Activated CD8-positive, alpha-beta T cell treated with anti-CD3 and anti-CD28 coated beads for 36 hours (primary cell): ENCODE results near the gene SLC51B. TPM values are rescaled to one million over a fixed set of nuclear protein-coding genes. Genes with fewer than 3 reads are reported as not detected.
"Not testable (repeated sequence)": the region's sequence is repeated elsewhere in the genome, so short reads cannot be mapped to it uniquely, and the experiment has no call there.

ENCODE experiments used
- ATAC-seq: fragments of 200-7000 bp; cut with Tn5 transposase; one replicate; pipeline ENCODE4 v1.10.0; 2021; ENCODE audit warnings: mild to moderate bottlenecking, moderate library complexity
- CTCF ChIA-PET: fragments of 350-600 bp; sonication (Branson Sonifier 250); formaldehyde crosslinking; loops from one replicate; lab custom pipeline; 2021; ENCODE audit warnings: antibody characterized with exemption; lab: Charles Lee
- POLR2A ChIA-PET: fragments of 350-600 bp; sonication (Branson Sonifier 250); formaldehyde crosslinking; loops from one replicate; lab custom pipeline; 2021; ENCODE audit warnings: antibody characterized with exemption; lab: Charles Lee
- DNase-seq: peaks from one replicate; pipeline ENCODE4 v3.0.0-alpha.2; 2020
- H3K27ac Mint-ChIP-seq: one replicate; pipeline ENCODE4 v1.8.0; 2021; ENCODE audit warnings: mild to moderate bottlenecking, mixed read lengths
- H3K27me3 Mint-ChIP-seq: one replicate; pipeline ENCODE4 v1.8.0; 2021; ENCODE audit warnings: mixed read lengths
- H3K36me3 Mint-ChIP-seq: one replicate; pipeline ENCODE4 v1.8.0; 2021; ENCODE audit warnings: low read depth, mixed read lengths
- H3K4me1 Mint-ChIP-seq: one replicate; pipeline ENCODE4 v1.8.0; 2021; ENCODE audit warnings: low read depth, mixed read lengths
- H3K4me3 Mint-ChIP-seq: one replicate; pipeline ENCODE4 v1.8.0; 2021; ENCODE audit warnings: mild to moderate bottlenecking, moderate library complexity, mixed read lengths
- H3K9me3 Mint-ChIP-seq: one replicate; pipeline ENCODE4 v1.8.0; 2021; ENCODE audit warnings: mixed read lengths
- CTCF ChIP-seq: fragments of 200-600 bp; IDR thresholded peaks from one replicate; pipeline ENCODE4 v1.8.0; 2022; ENCODE audit warnings: antibody characterized with exemption, mild to moderate bottlenecking
- intact Hi-C: fragments of 100-400 bp; cut with micrococcal nuclease; formaldehyde crosslinking; loops from one replicate; pipeline ENCODE4 v1.10.0; 2022
- total RNA-seq, 2 experiments: library from RNA; stranded (reverse); gene quantifications; one replicate each; pipeline ENCODE4 v1.2.3, GENCODE V29; 2021

Gene SLC51B
- total RNA-seq, 2 experiments from 2014 or later = not detected

GRCh38 chr15:65008983-65009382 is 36.2 kb upstream of the SLC51B start:
- H3K27ac Mint-ChIP-seq = no peak overlapping the region
- intact Hi-C loops = no loop called here
- CTCF ChIA-PET = interaction anchor here (0.6 to 1.9 kb wide), 6 partner anchors 9 to 277 kb away, joined by 3 to 5 read pairs (median 4); partner anchors contain the start of gene SPG21
- peaks cover 29% of the 10 kb centered on the region for H3K36me3 Mint-ChIP-seq
- no peak for ATAC-seq
- TF ChIP-seq CTCF = no peak
- DNase-seq = no peak
- POLR2A ChIA-PET = no interaction called here
- no peaks in the 10 kb centered on the region for H3K4me1 Mint-ChIP-seq
- peaks cover 6% of the 10 kb centered on the region for H3K9me3 Mint-ChIP-seq
- no peaks in the 10 kb centered on the region for H3K27me3 Mint-ChIP-seq
- no peak overlapping the region for H3K4me3 Mint-ChIP-seq

- DNase-seq, H3K4me3 Mint-ChIP-seq, H3K27me3 Mint-ChIP-seq, intact Hi-C loops, H3K9me3 Mint-ChIP-seq, H3K27ac Mint-ChIP-seq, ATAC-seq, H3K4me1 Mint-ChIP-seq: not testable (repeated sequence)
- CTCF ChIA-PET = interaction anchor here (0.8 kb wide), 1 partner anchor 75 kb away, joined by 3 read pairs; no protein-coding TSS in a partner anchor
- POLR2A ChIA-PET = interaction anchor here (0.6 to 1.1 kb wide), 2 partner anchors 27 to 31 kb away, joined by 3 read pairs; no protein-coding TSS in a partner anchor
- peaks cover 44% of the 10 kb centered on the region for H3K36me3 Mint-ChIP-seq
These were observed 34.0 kb upstream of the SLC51B start for GRCh38 chr15:65011198-65011597.

- DNase-seq = no peak
- Mint-ChIP-seq H3K27me3 (no peaks in the 10 kb centered on the region), H3K9me3 (no peaks in the 10 kb centered on the region), H3K4me3 (no peak overlapping the region), H3K27ac (no peak overlapping the region), H3K36me3 (peaks cover 44% of the 10 kb centered on the region), H3K4me1 (no peaks in the 10 kb centered on the region)
- intact Hi-C loops = no loop called here
- ChIA-PET POLR2A (interaction anchor here (0.6 kb wide), 1 partner anchor 352 kb away, joined by 3 read pairs; no protein-coding TSS in a partner anchor), CTCF (interaction anchor here (0.9 to 1.5 kb wide), 2 partner anchors 26 to 61 kb away, joined by 3 to 4 read pairs; no protein-coding TSS in a partner anchor)
- TF ChIP-seq CTCF = no peak
- ATAC-seq = no peak
These were observed 24.8 kb upstream of the SLC51B start for GRCh38 chr15:65020419-65020818.

GRCh38 chr15:65021488-65021887 is 23.7 kb upstream of the SLC51B start:
- Mint-ChIP-seq H3K4me3 (no peak overlapping the region), H3K27ac (no peak overlapping the region), H3K27me3 (no peaks in the 10 kb centered on the region), H3K9me3 (no peaks in the 10 kb centered on the region), H3K36me3 (peaks cover 46% of the 10 kb centered on the region), H3K4me1 (no peaks in the 10 kb centered on the region)
- no peak for DNase-seq
- CTCF ChIA-PET = no interaction called here
- no peak for TF ChIP-seq CTCF
- ATAC-seq = no peak
- intact Hi-C loops = no loop called here
- POLR2A ChIA-PET = no interaction called here

- Mint-ChIP-seq H3K27ac (no peak overlapping the region), H3K36me3 (peaks cover 31% of the 10 kb centered on the region), H3K4me1 (peaks cover 13% of the 10 kb centered on the region), H3K4me3 (no peak overlapping the region), H3K27me3 (peaks cover 3% of the 10 kb centered on the region), H3K9me3 (no peaks in the 10 kb centered on the region)
- no peak for ATAC-seq
- no peak for TF ChIP-seq CTCF
- ChIA-PET POLR2A (no interaction called here), CTCF (no interaction called here)
- intact Hi-C loops = no loop called here
- DNase-seq = no peak
These were observed 18.4 kb upstream of the SLC51B start for GRCh38 chr15:65026756-65027155.
